Mammary epithelial cell (primary cell): ENCODE measurements around the gene ERBB2.

Experiments used
- CTCF ChIP-seq, 2 donors: IDR thresholded peaks in 1 of 2; conservative IDR thresholded peaks in 1 of 2; 2 replicates each; pipeline ENCODE4 v1.5.1; 2011 to 2012; ENCODE audit warnings: inconsistent platforms in 2 of 2, low read length in 2 of 2, mild to moderate bottlenecking in 2 of 2, control low read depth in 1 of 2, low read depth in 1 of 2; ENCODE audit not compliant: insufficient read depth in 1 of 2; ENCODE audit errors: extremely low read depth in 1 of 2
- EZH2 ChIP-seq: IDR thresholded peaks from 2 replicates; pipeline ENCODE4 v1.6.1; 2012; ENCODE audit warnings: low read length, inconsistent platforms, borderline replicate concordance

DNA sequence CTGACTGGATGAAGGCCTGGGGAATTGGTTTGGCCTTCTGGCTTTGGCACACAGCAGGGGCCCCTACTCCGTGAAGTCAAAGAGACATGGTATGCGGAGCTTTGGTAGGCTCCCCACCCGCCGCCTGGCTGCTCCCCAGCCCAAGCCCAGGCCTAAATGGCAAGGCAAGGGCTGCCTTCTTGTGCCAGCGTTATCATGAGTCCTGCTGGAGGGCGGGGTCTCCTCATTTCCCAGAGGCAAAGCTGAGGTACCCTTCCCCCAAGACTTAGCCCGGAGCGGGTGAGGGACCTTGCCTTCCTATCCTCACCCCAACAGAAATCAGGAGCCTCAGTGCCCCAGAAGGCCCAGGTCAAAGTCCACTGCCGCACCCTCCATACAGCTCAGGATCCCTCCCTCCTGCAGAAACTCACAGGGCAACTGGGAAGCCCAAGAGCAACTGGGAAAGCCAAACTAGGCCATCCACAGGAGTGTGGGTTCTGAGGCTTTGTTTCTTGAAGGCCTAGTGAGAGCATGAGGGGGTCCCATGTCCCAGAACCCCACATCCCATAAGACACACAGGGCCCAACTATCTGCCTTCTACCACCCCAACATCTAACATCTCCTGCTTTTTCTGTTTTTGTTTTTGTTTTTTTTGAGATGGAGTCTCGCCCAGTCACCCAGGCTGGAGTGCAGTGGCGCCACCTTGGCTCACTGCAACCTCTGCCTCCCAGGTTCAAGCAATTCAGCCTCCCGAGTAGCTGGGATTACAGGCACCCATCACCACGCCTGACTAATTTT is 21.3 kb upstream of the ERBB2 start:
- no peak for TF ChIP-seq CTCF (conservative IDR thresholded peaks at IDR 0.05 in 1 of 2, IDR thresholded peaks at IDR 0.05 in 1 of 2; ENCODE audit: extremely low read depth in 1 of 2, insufficient read depth in 1 of 2, low read depth in 1 of 2, low read length in 2 of 2)
- TF ChIP-seq EZH2, result no peak
